HG02852 (cell line): ENCODE measurements around the gene CPNE7.

Experiments used
- ATAC-seq: cut with Tn5 transposase; IDR thresholded peaks from one replicate; pipeline ENCODE4 v1.9.1; 2021; ENCODE audit warnings: mild to moderate bottlenecking, moderate library complexity; ENCODE audit not compliant: unreplicated experiment

The CPNE7 gene

DNA sequence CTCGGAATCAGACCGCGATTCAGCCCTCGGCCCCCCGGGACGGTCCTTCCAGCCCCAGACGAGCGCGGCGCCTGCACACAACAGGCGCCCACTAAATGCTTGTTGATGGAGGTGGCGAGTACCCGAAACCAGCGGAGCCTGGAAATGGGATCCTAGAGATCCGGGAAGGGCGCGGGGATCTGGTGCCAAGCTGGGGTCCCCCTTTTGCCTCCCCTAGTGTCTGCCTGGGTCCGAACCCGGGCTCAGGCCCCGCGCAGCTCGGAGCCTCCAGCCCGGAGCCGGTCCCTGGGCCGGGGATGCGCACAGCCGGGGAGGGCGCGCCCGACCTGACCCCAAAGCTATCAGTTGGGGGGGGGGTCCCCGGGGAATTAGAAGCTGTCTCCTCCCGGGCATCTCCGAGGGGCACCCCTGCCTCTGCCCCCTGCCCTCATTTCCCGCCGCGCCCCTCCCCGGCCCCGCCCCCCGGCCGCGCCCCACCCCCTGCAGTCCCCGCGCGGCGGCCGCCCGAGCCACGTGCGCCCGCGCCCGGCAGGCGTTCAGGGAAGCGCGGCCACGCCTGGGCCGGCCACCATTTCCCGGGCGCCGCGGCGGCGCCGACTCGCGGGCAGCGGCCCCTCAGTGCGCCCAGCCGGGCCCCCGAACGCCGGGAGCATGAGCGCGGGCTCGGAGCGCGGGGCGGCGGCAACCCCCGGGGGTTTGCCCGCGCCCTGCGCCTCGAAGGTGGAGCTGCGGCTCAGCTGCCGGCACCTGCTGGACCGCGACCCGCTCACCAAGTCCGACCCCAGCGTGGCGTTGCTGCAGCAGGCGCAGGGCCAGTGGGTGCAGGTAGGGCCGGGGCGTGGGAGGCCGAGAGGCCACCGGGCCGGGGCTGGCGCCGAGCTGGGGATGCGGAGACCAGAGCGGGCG is at the start of gene CPNE7:
CPNE7 (plus strand) TSS at position 512 of the 906 bp plus-strand sequence; CDS start at position 652, 140 bp downstream.
- no peak for ATAC-seq

DNA sequence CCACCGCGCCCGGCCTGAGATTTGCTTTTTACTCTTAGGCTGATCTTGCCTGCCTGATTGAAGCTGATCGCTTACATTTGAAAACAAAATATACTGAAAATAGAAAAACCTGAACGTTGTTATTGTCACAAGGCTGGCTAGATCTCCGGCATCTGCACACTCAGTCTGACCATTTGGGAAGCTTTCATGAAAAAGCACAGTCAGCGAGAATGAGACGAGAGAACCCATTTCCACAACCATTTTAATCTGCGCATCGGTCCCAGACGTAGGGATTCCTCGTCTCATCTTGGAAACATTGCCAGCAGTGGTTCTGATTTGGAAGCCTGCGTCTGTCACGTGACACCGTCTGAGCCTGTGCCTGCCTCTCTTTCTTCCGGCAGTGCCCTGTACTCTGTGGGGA is 46.5 kb upstream of the CPNE7 start:
- no peak for ATAC-seq

GRCh38 chr16:89530401-89531381 is 44.9 kb upstream of the CPNE7 start:
- no peak for ATAC-seq

GRCh38 chr16:89531821-89532526 is 43.6 kb upstream of the CPNE7 start:
- ATAC-seq, result no peak

GRCh38 chr16:89534252-89534756 is 41.3 kb upstream of the CPNE7 start:
- ATAC-seq, result no peak

- no peak for ATAC-seq
Measured at GRCh38 chr16:89536371-89536770, 39.2 kb upstream of the CPNE7 start.

- no peak for ATAC-seq
Measured at GRCh38 chr16:89536886-89537548, 38.5 kb upstream of the CPNE7 start.

- no peak for ATAC-seq
Measured at GRCh38 chr16:89537549-89537925, 38.0 kb upstream of the CPNE7 start.

GRCh38 chr16:89538286-89538685 is 37.3 kb upstream of the CPNE7 start:
- no peak for ATAC-seq

- no peak for ATAC-seq
Measured at GRCh38 chr16:89540557-89540956, 35.0 kb upstream of the CPNE7 start.

DNA sequence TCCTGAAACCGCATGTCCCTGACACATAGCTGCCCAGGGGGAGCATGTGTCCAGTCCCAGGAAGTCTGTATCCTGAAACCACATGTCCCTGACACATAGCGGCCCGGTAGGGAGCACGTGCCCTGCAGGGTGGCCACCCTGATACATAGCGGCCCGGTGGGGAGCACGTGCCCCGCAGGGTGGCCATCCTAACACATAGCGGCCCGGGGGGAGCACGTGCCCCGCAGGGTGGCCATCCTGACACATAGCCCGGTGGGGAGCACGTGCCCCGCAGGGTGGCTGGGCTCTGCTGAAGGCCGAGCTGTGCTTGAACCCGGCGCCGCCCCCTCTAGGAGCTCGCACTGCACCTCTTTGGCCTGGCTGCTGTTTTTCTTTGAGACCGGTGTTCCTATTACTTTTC is 33.8 kb upstream of the CPNE7 start:
- ATAC-seq, result no peak

- ATAC-seq, result no peak
Measured at GRCh38 chr16:89544113-89544512, 31.4 kb upstream of the CPNE7 start.

DNA sequence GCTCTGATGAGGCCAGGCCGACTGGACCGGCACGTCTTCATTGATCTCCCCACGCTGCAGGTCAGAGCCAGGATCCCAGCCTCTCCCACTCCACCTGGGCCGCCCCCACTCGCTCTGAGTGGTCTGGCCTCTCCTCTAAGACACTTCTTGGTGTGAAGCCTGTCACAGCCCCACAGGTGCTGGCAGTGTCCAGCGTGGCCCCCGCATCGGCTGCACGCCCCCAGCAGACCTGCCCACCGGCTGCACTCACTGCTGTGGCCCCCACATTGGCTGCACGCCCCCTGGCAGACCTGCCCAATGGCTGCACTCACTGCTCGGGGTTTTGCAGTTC is 30.9 kb upstream of the CPNE7 start:
- ATAC-seq, result no peak

DNA sequence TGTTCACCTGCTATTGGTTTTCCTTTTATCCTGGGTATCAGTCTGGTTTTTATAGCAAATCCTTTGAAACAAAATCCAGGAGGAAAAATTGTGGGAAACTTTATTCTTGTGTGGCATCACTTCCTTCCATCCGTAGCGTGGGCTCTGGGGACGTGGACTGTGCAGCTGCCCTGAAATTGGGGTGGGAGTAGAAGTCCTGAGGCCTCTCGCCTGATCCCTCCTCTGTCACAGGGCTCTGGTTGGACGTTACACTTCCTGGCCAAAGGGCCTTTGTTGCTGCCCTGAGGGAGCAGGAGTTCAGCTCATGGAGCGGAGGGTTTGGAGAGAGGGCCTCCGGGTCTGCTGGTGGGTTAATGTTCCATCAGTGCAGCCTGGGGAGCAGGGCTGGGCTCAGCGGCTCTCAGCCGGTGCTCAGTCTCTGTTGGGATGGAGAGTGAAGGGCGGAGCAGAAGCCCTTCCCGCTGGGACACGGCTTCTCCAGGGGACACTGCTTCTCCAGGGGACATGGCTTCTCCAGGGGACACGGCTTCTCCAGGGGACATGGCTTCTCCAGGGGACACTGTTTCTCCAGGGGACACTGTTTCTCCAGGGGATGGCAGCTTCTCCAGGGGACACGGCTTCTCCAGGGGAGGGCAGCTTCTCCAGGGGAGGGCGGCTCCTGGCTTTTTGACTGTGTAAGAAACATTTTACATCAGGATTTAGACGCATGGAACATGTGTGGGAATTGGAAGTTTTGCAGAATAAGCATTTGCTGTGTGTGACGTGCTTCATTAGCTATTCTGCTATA is 30.3 kb upstream of the CPNE7 start:
- ATAC-seq, result no peak

- ATAC-seq, result no peak
Measured at GRCh38 chr16:89545831-89546574, 29.6 kb upstream of the CPNE7 start.

DNA sequence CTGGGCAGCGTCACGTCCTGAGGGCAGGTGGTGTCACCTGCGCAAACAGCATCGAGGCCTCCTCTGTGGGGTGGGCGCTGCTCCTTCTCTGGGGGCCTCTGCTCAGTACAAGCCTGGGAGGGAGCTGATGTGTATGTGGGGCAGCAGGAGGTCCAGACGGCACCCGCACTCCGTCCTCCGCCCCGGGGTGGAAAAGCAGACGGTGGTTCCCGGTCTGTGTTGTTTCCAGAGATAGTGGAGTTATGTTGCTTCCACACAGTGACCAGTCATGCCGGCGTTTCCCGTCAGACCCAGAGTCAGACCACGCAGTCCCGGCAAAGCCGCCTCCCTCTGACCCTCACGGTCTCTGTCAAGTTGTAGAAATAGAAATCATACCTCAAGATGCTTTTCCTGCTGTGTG is 28.8 kb upstream of the CPNE7 start:
- ATAC-seq, result no peak

GRCh38 chr16:89547291-89547690 is 28.3 kb upstream of the CPNE7 start:
- ATAC-seq, result no peak

GRCh38 chr16:89547860-89548259 is 27.7 kb upstream of the CPNE7 start:
- no peak for ATAC-seq
